Measurements from ENCODE around the gene TSEN15. TPM values are rescaled to one million over a fixed set of nuclear protein-coding genes. Genes with fewer than 3 reads are reported as not detected.

Gene TSEN15
- total RNA-seq, 1 experiment from 2014 or later = 58.9 TPM

DNA sequence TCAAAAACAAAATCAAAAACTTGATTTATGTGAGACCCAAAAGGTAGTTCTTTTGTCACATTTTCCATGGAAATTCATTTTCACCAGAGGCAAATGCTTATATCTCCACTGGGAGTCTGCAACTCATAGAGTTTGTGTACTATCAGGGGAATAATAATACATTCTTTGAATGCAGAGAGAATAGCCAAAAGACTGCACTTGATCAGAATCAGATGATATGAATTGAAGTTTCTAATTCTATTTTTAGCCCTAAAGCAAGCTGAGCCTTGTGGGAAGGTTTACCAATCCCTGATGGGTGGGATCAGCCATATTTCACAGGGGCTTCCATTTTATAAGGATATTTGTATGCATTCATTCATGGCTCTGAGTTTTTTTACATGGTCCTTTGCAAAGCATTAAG is 49.6 kb downstream of the TSEN15 start:
- no peak for DNase-seq (ENCODE audit: low read depth)

DNA sequence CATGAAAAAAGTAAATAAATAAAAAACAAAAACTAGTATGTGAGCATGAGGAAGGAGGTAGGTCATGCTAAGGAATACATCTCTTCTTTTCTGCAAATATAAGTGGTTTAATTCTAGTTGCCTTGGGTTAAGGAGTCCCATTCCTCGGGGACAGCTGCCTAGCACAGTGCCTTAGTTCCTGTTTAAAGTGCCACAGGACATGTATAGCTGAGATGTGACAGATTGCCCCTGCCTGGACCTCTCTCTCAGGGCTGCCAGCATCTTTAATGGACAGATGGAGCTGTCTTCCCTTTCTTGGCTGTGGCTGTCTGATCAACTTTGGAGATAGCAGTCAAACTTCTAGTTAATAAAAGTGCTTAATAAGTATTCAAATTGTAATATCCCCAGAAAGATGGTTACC is 50.0 kb downstream of the TSEN15 start:
- DNase-seq (ENCODE audit: low read depth) = no peak

DNA sequence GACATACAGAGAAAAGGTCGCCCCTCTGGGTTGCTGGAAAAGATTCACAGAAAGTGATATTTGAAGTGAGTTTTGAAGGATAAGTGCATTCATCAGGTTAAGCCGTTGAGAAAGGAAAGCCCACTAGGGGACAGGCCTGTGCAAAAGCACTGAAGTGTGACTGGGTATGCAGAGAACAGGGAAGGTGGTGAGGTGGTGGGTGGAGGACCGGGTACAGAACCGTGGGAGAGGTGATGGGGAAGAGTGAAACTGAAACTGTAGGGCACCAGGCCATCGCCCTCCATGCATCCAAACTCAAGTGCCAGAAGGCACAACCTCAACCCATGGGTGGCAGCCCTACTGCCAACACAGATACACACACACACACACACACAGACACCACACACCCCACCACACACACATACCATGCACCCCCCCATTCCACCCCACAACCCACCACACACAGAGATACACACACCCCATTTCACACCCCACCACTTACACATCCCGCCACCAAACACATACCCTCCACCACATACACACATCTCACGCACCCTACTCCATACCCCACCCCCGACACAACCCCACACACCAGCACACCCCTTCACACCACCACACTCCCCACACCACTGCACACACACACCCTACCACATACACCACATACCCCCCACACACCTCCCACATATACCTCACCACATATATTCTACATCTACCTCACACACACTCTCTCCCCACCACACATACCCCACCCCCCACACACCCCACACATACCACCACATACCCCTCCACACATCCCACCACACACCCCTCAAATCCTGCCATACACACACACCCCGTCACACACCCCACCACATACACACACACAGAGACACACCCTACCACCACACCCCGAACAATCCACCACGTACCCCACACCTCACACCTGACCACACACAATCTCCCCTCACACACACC is 59.0 kb downstream of the TSEN15 start:
- peak; percentile 10 for DNase-seq (ENCODE audit: low read depth)

DNA sequence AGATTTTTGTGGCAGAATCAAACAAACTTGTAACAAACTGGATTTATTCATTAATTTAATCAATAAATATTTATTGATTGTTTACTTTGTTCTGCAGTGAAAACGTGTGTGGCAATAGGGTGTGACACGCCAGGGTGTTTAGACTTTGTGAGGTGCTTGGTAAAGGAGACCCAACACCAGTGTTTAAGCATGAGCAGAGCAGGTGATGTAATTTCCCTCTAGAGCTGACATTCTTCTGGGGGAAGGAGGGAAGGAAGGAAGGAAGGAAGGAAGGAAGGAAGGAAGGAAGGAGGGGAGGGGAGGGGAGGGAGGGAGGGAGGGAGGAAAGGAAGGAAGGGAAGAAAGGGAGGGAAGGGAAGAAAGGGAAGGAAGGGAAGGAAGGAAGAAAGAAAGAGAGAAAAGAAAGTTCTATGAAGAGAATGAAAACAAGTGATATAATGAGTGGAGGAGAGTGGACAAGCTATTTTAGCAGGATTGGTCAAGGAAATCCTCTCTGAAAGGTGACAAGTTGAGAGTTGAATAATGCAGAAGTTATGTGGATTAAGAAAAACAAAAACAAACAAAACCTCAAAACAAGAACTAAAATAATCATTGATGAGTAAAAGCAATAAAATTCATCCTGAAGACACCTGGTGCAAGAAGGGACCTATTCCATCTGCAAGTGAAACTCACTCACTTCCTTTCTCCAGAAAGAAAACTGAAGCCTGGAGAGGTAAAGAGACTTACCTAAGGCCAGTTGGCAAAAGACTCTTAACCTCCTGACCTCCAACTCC is 60.8 kb downstream of the TSEN15 start:
- DNase-seq (ENCODE audit: low read depth) = peak; percentile 26

DNA sequence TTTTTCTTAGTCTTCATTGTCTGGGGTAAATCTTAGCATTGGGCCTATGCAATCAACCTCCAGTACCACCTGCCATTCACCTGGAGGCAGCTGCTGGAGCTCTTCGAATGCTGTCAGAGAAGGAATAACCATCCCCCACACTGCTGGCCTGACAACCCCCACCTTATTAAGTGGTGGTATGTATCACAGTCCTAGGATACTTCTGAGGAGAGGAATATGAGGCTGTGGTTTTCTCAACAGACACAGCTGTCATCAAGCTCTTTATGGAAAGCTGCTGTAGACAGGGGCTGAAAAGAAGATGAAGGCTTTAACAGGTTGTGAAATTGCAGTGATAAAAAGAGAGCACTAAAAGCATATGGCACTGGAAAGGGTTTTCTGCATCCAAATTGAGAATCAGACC is 61.7 kb downstream of the TSEN15 start:
- no peak for DNase-seq (ENCODE audit: low read depth)

DNA sequence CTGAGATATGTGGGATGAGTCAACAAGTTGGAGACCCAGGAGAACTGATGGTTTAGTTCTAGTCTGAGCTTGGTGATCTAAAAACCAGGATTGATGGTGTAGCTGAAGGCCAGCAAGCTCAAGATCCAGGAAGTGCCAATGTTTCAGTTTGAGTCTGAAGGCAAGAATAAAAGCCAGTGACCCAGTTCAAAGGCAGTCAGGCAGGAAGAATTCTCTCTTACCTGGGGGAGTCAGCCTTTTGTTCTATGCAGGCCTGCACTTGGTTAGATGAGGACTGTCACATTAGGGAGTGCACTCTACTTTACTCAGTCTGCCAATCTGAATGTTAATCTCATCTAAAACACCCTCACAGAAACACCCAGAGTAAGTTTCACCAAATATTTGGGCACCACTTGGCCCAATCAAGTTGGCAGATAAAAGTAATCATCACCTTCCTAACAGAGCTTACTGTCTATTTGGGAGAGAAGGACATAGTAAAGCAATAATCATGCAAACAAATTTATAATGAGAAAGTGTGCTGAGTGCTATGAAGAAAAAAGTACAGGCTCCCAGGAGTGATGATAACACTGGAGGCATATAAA is 63.4 kb downstream of the TSEN15 start:
- no peak for DNase-seq (ENCODE audit: low read depth)

GRCh38 chr1:184116287-184116686 is 64.8 kb downstream of the TSEN15 start:
- DNase-seq (ENCODE audit: low read depth) = no peak

GRCh38 chr1:184118046-184118445 is 66.5 kb downstream of the TSEN15 start:
- DNase-seq (ENCODE audit: low read depth) = peak; percentile 85

Other genes starting within 250 kb of the TSEN15 start
- gene RGL1, start 246.6 kb upstream of the TSEN15 start, total RNA-seq (2014; rRNA removed; shearing (Covaris generic)) = 9.8 and 18.3 TPM in 2 replicates
- 1.7 and 1.9 TPM in 2 replicates for gene COLGALT2, start 14.0 kb upstream of the TSEN15 start, total RNA-seq (2014; rRNA removed; shearing (Covaris generic))

Data from M059J (cell line).